ENCODE measurements around the gene SRSF3.
"Not testable (repeated sequence)": the region's sequence is repeated elsewhere in the genome, so short reads cannot be mapped to it uniquely, and the experiment has no call there.

SRSF3 gene

GRCh38 chr6:36605560-36606391 lies 11.6 kb downstream of the SRSF3 start:
- DNase-seq: no peak

GRCh38 chr6:36607305-36607682 lies 13.1 kb downstream of the SRSF3 start:
- not testable (repeated sequence) for DNase-seq

GRCh38 chr6:36607683-36608386 lies 13.7 kb downstream of the SRSF3 start:
- DNase-seq: no peak

- no peak for DNase-seq
These were observed 14.8 kb downstream of the SRSF3 start for GRCh38 chr6:36608788-36609563.

- no peak for DNase-seq
These were observed 15.4 kb downstream of the SRSF3 start for GRCh38 chr6:36609582-36609981.

GRCh38 chr6:36610041-36610955 lies 16.1 kb downstream of the SRSF3 start:
- no peak for DNase-seq

GRCh38 chr6:36610956-36611336 lies 16.8 kb downstream of the SRSF3 start:
- no peak for DNase-seq

- not testable (repeated sequence) for DNase-seq
These were observed 17.5 kb downstream of the SRSF3 start for GRCh38 chr6:36611679-36612078.

GRCh38 chr6:36612101-36612625 lies 18.0 kb downstream of the SRSF3 start:
- DNase-seq: no peak

- no peak for DNase-seq
These were observed 19.2 kb downstream of the SRSF3 start for GRCh38 chr6:36613200-36613995.

- DNase-seq: no peak
These were observed 21.0 kb downstream of the SRSF3 start for GRCh38 chr6:36615018-36615761.

- DNase-seq: no peak
These were observed 22.8 kb downstream of the SRSF3 start for GRCh38 chr6:36616893-36617521.

- DNase-seq: no peak
These were observed 24.5 kb downstream of the SRSF3 start for GRCh38 chr6:36618366-36619355.

- DNase-seq: no peak
These were observed 27.3 kb downstream of the SRSF3 start for GRCh38 chr6:36621371-36621855.

GRCh38 chr6:36622901-36623546 lies 28.9 kb downstream of the SRSF3 start:
- no peak for DNase-seq

GRCh38 chr6:36623547-36624459 lies 29.6 kb downstream of the SRSF3 start:
- DNase-seq: peak; percentile 53

Data from GOT3 (cell line).